OCI-LY1 (cell line): ENCODE results near the gene SRP72.

Experiments
- H2AFZ ChIP-seq: fragments of 200-600 bp; sonication (generic), shearing (Covaris generic); 2 replicates; pipeline ENCODE4 v1.6.0; 2014; ENCODE audit warnings: antibody characterized with exemption, mild to moderate bottlenecking, low read length
- H3F3A ChIP-seq: fragments of 200-600 bp; sonication (generic), shearing (Covaris generic); 2 replicates; pipeline ENCODE4 v1.6.0; 2014; ENCODE audit warnings: mild to moderate bottlenecking, antibody characterized with exemption, low read length, moderate library complexity; ENCODE audit not compliant: insufficient read depth
- H3K27ac ChIP-seq: fragments of 200-600 bp; sonication (generic); 2 replicates; pipeline ENCODE4 v1.5.1; 2014; ENCODE audit warnings: low read length, mixed run types, mild to moderate bottlenecking, low read depth; ENCODE audit not compliant: poor library complexity, severe bottlenecking
- H3K27me3 ChIP-seq: fragments of 200-600 bp; sonication (generic); 2 replicates; pipeline ENCODE4 v1.6.0; 2014; ENCODE audit warnings: antibody characterized with exemption, mild to moderate bottlenecking, low read length, moderate library complexity; ENCODE audit not compliant: insufficient read depth
- H3K36me3 ChIP-seq: fragments of 200-600 bp; sonication (generic); 2 replicates; pipeline ENCODE4 v1.6.1; 2014; ENCODE audit warnings: mild to moderate bottlenecking, antibody characterized with exemption, low read length, moderate library complexity, mixed read lengths; ENCODE audit not compliant: insufficient read depth
- H3K4me1 ChIP-seq: fragments of 200-600 bp; sonication (generic); 2 replicates; pipeline ENCODE4 v1.5.1; 2014; ENCODE audit warnings: mild to moderate bottlenecking, low read length, moderate library complexity; ENCODE audit not compliant: insufficient read depth, severe bottlenecking
- H3K4me2 ChIP-seq: fragments of 200-600 bp; sonication (generic), shearing (Covaris generic); 2 replicates; pipeline ENCODE4 v1.6.1; 2014; ENCODE audit warnings: low read length
- H3K4me3 ChIP-seq: fragments of 200-600 bp; sonication (generic); 2 replicates; pipeline ENCODE4 v1.5.1; 2014; ENCODE audit warnings: low read length, low read depth, mild to moderate bottlenecking, mixed read lengths; ENCODE audit not compliant: poor library complexity, severe bottlenecking
- H3K79me2 ChIP-seq: fragments of 200-600 bp; shearing (Covaris generic); 2 replicates; pipeline ENCODE4 v1.6.1; 2016; ENCODE audit warnings: mixed run types, low read length, mixed read lengths; ENCODE audit not compliant: insufficient read depth
- H3K9ac ChIP-seq: fragments of 200-600 bp; sonication (generic), shearing (Covaris generic); 2 replicates; pipeline ENCODE4 v1.6.1; 2014; ENCODE audit warnings: mild to moderate bottlenecking, low read length, mixed read lengths
- H3K9me2 ChIP-seq: fragments of 200-600 bp; sonication (generic), shearing (Covaris generic); 2 replicates; pipeline ENCODE4 v1.6.1; 2014; ENCODE audit warnings: low read depth, mild to moderate bottlenecking, low read length, mixed read lengths
- H3K9me3 ChIP-seq: fragments of 200-600 bp; shearing (Covaris generic); 2 replicates; pipeline ENCODE4 v1.6.1; 2014; ENCODE audit warnings: low read length, mixed read lengths
- H4K20me1 ChIP-seq: fragments of 200-600 bp; sonication (generic), shearing (Covaris generic); 2 replicates; pipeline ENCODE4 v1.6.0; 2016; ENCODE audit warnings: mild to moderate bottlenecking, low read length; ENCODE audit not compliant: insufficient read depth
- CTCF ChIP-seq: fragments of 200-600 bp; sonication (generic), shearing (Covaris generic); IDR thresholded peaks from 2 replicates; pipeline ENCODE4 v1.5.1; 2017; ENCODE audit warnings: mild to moderate bottlenecking, antibody characterized with exemption, low read length, moderate library complexity, mixed read lengths
- EZH2 ChIP-seq: fragments of 200-600 bp; sonication (generic), shearing (Covaris generic); IDR thresholded peaks from 2 replicates; pipeline ENCODE4 v1.8.0; 2017; ENCODE audit warnings: borderline replicate concordance, mixed run types, mild to moderate bottlenecking, antibody characterized with exemption, low read length, moderate library complexity, mixed read lengths

SRP72 gene

DNA sequence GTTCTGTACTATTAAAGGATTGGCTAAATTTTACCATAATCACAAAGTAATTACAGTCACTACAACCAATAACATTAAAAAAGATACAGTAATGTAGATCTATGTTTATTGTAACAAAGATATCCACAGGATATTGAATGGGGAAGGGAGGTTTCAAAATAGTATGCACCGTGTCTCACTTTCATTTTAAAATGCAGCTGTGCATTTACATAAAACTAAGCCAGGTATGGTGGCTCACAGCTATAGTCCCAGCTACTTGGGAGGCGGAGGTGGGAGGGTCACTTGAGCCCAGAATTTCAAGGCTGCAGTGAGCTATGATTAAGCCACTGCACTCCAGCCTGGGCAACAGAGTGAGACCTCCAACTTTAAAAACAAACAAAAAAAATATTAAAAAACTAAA, 8.5 kb downstream of the SRP72 start:
- Histone ChIP-seq H3K27ac (no peak overlapping the region), H4K20me1 (no peaks in the 10 kb centered on the region), H3K79me2 (no peaks in the 10 kb centered on the region), H3K9me2 (no peaks in the 10 kb centered on the region), H2AFZ (no peak overlapping the region), H3K9ac (no peak overlapping the region), H3F3A (no peaks in the 10 kb centered on the region), H3K9me3 (no peaks in the 10 kb centered on the region), H3K36me3 (peaks cover 97% of the 10 kb centered on the region), H3K4me1 (no peaks in the 10 kb centered on the region), H3K4me3 (no peak overlapping the region), H3K27me3 (no peaks in the 10 kb centered on the region), H3K4me2 (no peak overlapping the region)
- TF ChIP-seq EZH2 (no peak), CTCF (no peak)

GRCh38 chr4:56477192-56477702, 9.8 kb downstream of the SRP72 start:
- H2AFZ ChIP-seq: no peak overlapping the region
- H4K20me1 ChIP-seq: no peaks in the 10 kb centered on the region
- no peak overlapping the region for H3K9ac ChIP-seq
- H3K36me3 ChIP-seq: peaks cover 93% of the 10 kb centered on the region
- no peaks in the 10 kb centered on the region for H3F3A ChIP-seq
- H3K27ac ChIP-seq: no peak overlapping the region
- no peaks in the 10 kb centered on the region for H3K9me3 ChIP-seq
- no peaks in the 10 kb centered on the region for H3K9me2 ChIP-seq
- no peaks in the 10 kb centered on the region for H3K79me2 ChIP-seq
- no peak overlapping the region for H3K4me2 ChIP-seq
- H3K27me3 ChIP-seq: no peaks in the 10 kb centered on the region
- H3K4me3 ChIP-seq: no peak overlapping the region
- no peak for TF ChIP-seq EZH2
- no peak for TF ChIP-seq CTCF
- H3K4me1 ChIP-seq: no peaks in the 10 kb centered on the region

DNA sequence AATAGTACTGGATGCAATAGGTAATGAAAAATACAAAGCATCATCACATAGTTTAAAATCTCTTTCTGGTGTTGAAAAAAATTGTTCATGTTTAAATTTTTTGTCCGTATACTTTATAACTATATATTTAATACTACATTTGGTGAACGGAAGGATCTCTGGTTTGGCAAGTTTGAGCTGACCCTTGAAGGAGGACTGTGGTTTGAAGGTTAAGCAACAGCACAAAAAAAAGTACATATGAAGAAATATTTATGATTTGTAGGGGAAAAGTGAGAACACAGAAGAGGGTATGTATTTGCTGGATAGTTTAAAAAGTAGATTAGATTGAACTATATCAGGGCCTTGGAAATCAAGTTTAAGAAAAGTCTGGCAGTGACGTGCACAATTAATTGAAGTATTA, 13.3 kb downstream of the SRP72 start:
- H3K79me2 ChIP-seq: no peaks in the 10 kb centered on the region
- TF ChIP-seq CTCF (no peak), EZH2 (no peak)
- H3F3A ChIP-seq: no peaks in the 10 kb centered on the region
- no peaks in the 10 kb centered on the region for H4K20me1 ChIP-seq
- no peak overlapping the region for H3K4me3 ChIP-seq
- no peaks in the 10 kb centered on the region for H3K4me1 ChIP-seq
- H3K36me3 ChIP-seq: peaks cover 83% of the 10 kb centered on the region
- H3K27ac ChIP-seq: no peak overlapping the region
- H2AFZ ChIP-seq: no peak overlapping the region
- no peaks in the 10 kb centered on the region for H3K9me2 ChIP-seq
- H3K27me3 ChIP-seq: no peaks in the 10 kb centered on the region
- H3K4me2 ChIP-seq: no peak overlapping the region
- no peaks in the 10 kb centered on the region for H3K9me3 ChIP-seq
- no peak overlapping the region for H3K9ac ChIP-seq
